ENCODE results near the gene TPRN. TPM values are rescaled to one million over a fixed set of nuclear protein-coding genes. Genes with fewer than 3 reads are reported as not detected.

Gene TPRN
- total RNA-seq, 6 experiments from 2014 or later: 9.9 to 18.1 (median 13.3) TPM

- DNase-seq: no peak
- H3K4me3 Mint-ChIP-seq: no peak overlapping the region
- H3K4me1 Mint-ChIP-seq (ENCODE audit: low read depth): peaks cover 26% of the 10 kb centered on the region
- no peak overlapping the region; the same call in 1 of the 2 replicates for H3K27ac Mint-ChIP-seq
- no peaks in the 10 kb centered on the region; the same call in none of the 2 replicates for H3K36me3 Mint-ChIP-seq (ENCODE audit: low read depth)
- no peak for TF ChIP-seq CTCF (IDR thresholded peaks at IDR 0.05)
- no peaks in the 10 kb centered on the region for H3K9me3 Mint-ChIP-seq
- peaks cover 1% of the 10 kb centered on the region for H3K27me3 Mint-ChIP-seq (ENCODE audit: insufficient read depth)
Observed at GRCh38 chr9:137191691-137192447, 8.7 kb downstream of the TPRN start.

GRCh38 chr9:137191245-137191644 lies 9.3 kb downstream of the TPRN start:
- Mint-ChIP-seq H3K36me3 (ENCODE audit: low read depth) (no peaks in the 10 kb centered on the region; the same call in none of the 2 replicates), H3K4me1 (ENCODE audit: low read depth) (peaks cover 32% of the 10 kb centered on the region), H3K27me3 (ENCODE audit: insufficient read depth) (peaks cover 1% of the 10 kb centered on the region), H3K4me3 (no peak overlapping the region), H3K27ac (no peak overlapping the region; the same call in 1 of the 2 replicates), H3K9me3 (no peaks in the 10 kb centered on the region)
- TF ChIP-seq CTCF (IDR thresholded peaks at IDR 0.05): no peak
- DNase-seq: no peak

GRCh38 chr9:137190315-137190856 lies 10.2 kb downstream of the TPRN start:
- DNase-seq: no peak
- H3K27ac Mint-ChIP-seq: peak overlapping the region; percentile 42; the same call in 1 of the 2 replicates
- H3K4me3 Mint-ChIP-seq: peak overlapping the region; percentile 97
- H3K27me3 Mint-ChIP-seq (ENCODE audit: insufficient read depth): peaks cover 1% of the 10 kb centered on the region
- TF ChIP-seq CTCF (IDR thresholded peaks at IDR 0.05): peak; percentile 38
- H3K9me3 Mint-ChIP-seq: no peaks in the 10 kb centered on the region
- H3K36me3 Mint-ChIP-seq (ENCODE audit: low read depth): no peaks in the 10 kb centered on the region; the same call in none of the 2 replicates
- H3K4me1 Mint-ChIP-seq (ENCODE audit: low read depth): peaks cover 32% of the 10 kb centered on the region

- no peak; the same call in 1 of the 2 replicates for TF ChIP-seq CTCF (IDR thresholded peaks at IDR 0.05)
Observed at GRCh38 chr9:137189297-137190295, 10.9 kb downstream of the TPRN start.

More at GRCh38 chr9:137189297-137190295, 10.9 kb downstream of the TPRN start:
- Mint-ChIP-seq H3K4me3 (peak overlapping the region; percentile 97), H3K4me1 (ENCODE audit: low read depth) (peaks cover 32% of the 10 kb centered on the region), H3K36me3 (ENCODE audit: low read depth) (no peaks in the 10 kb centered on the region; the same call in none of the 2 replicates), H3K9me3 (no peaks in the 10 kb centered on the region), H3K27me3 (ENCODE audit: insufficient read depth) (peaks cover 1% of the 10 kb centered on the region), H3K27ac (peak overlapping the region; percentile 94)
- DNase-seq: no peak

Measured in HFFc6 (cell line).